ENCODE results near the gene SELENOM.

- TF ChIP-seq TAF1 (IDR thresholded peaks at IDR 0.05; ENCODE audit: low read depth) (no peak), EP300 (conservative IDR thresholded peaks at IDR 0.05; ENCODE audit: poor library complexity, severe bottlenecking) (no peak)
- TF ChIP-seq, protein P1, sequence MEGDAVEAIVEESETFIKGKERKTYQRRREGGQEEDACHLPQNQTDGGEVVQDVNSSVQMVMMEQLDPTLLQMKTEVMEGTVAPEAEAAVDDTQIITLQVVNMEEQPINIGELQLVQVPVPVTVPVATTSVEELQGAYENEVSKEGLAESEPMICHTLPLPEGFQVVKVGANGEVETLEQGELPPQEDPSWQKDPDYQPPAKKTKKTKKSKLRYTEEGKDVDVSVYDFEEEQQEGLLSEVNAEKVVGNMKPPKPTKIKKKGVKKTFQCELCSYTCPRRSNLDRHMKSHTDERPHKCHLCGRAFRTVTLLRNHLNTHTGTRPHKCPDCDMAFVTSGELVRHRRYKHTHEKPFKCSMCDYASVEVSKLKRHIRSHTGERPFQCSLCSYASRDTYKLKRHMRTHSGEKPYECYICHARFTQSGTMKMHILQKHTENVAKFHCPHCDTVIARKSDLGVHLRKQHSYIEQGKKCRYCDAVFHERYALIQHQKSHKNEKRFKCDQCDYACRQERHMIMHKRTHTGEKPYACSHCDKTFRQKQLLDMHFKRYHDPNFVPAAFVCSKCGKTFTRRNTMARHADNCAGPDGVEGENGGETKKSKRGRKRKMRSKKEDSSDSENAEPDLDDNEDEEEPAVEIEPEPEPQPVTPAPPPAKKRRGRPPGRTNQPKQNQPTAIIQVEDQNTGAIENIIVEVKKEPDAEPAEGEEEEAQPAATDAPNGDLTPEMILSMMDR (IDR thresholded peaks at IDR 0.05; ENCODE audit: poor library complexity, severe bottlenecking): no peak
- TF ChIP-seq, protein P2, sequence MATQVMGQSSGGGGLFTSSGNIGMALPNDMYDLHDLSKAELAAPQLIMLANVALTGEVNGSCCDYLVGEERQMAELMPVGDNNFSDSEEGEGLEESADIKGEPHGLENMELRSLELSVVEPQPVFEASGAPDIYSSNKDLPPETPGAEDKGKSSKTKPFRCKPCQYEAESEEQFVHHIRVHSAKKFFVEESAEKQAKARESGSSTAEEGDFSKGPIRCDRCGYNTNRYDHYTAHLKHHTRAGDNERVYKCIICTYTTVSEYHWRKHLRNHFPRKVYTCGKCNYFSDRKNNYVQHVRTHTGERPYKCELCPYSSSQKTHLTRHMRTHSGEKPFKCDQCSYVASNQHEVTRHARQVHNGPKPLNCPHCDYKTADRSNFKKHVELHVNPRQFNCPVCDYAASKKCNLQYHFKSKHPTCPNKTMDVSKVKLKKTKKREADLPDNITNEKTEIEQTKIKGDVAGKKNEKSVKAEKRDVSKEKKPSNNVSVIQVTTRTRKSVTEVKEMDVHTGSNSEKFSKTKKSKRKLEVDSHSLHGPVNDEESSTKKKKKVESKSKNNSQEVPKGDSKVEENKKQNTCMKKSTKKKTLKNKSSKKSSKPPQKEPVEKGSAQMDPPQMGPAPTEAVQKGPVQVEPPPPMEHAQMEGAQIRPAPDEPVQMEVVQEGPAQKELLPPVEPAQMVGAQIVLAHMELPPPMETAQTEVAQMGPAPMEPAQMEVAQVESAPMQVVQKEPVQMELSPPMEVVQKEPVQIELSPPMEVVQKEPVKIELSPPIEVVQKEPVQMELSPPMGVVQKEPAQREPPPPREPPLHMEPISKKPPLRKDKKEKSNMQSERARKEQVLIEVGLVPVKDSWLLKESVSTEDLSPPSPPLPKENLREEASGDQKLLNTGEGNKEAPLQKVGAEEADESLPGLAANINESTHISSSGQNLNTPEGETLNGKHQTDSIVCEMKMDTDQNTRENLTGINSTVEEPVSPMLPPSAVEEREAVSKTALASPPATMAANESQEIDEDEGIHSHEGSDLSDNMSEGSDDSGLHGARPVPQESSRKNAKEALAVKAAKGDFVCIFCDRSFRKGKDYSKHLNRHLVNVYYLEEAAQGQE (IDR thresholded peaks at IDR 0.05; ENCODE audit: borderline replicate concordance): no peak
Measured at GRCh38 chr22:31151872-31152271, 44.5 kb upstream of the SELENOM start.

Data from neural cell (in vitro differentiated cells).